T follicular helper cell (primary cell): ENCODE measurements around the gene ATXN7L3B.
"Not testable (repeated sequence)": the region's sequence is repeated elsewhere in the genome, so short reads cannot be mapped to it uniquely, and the experiment has no call there.

ENCODE experiments used
- DNase-seq: peaks from one replicate; pipeline ENCODE4 v3.0.0-alpha.2; 2020; ENCODE audit warnings: low read depth
- total RNA-seq, 2 experiments: gene quantifications; one replicate each; lab custom pipeline; 2026; lab: John Stamatoyannopoulos, UW

ATXN7L3B gene
- 135 to 191 reads per million in 2 experiments for total RNA-seq

- DNase-seq = peak; percentile 94
Measured at GRCh38 chr12:74537707-74538385, at the start of gene ATXN7L3B. TSS of gene ATXN7L3B (plus strand) at chr12:74537835. CDS start at chr12:74538113, 278 bp downstream.

GRCh38 chr12:74488134-74488533 is 49.5 kb upstream of the ATXN7L3B start:
- no peak for DNase-seq

- no peak for DNase-seq
Measured at GRCh38 chr12:74489543-74489942, 48.1 kb upstream of the ATXN7L3B start.

GRCh38 chr12:74490390-74491064 is 47.1 kb upstream of the ATXN7L3B start:
- DNase-seq = no peak

GRCh38 chr12:74491374-74491773 is 46.3 kb upstream of the ATXN7L3B start:
- DNase-seq = no peak

GRCh38 chr12:74499192-74499591 is 38.4 kb upstream of the ATXN7L3B start:
- DNase-seq = no peak

- not testable (repeated sequence) for DNase-seq
Measured at GRCh38 chr12:74508873-74509657, 28.6 kb upstream of the ATXN7L3B start.

- no peak for DNase-seq
Measured at GRCh38 chr12:74509886-74510285, 27.7 kb upstream of the ATXN7L3B start.

- no peak for DNase-seq
Measured at GRCh38 chr12:74514098-74514872, 23.4 kb upstream of the ATXN7L3B start.

GRCh38 chr12:74515849-74516248 is 21.8 kb upstream of the ATXN7L3B start:
- no peak for DNase-seq

GRCh38 chr12:74526535-74526934 is 11.1 kb upstream of the ATXN7L3B start:
- DNase-seq = no peak

GRCh38 chr12:74527491-74527890 is 10.1 kb upstream of the ATXN7L3B start:
- DNase-seq = no peak

- DNase-seq = no peak
Measured at GRCh38 chr12:74530676-74531075, 7.0 kb upstream of the ATXN7L3B start.

GRCh38 chr12:74535536-74535935 is 2.1 kb upstream of the ATXN7L3B start:
- no peak for DNase-seq

- no peak for DNase-seq
Measured at GRCh38 chr12:74537126-74537706, 419 bp upstream of the ATXN7L3B start.

GRCh38 chr12:74538491-74539258 is 1.0 kb downstream of the ATXN7L3B start:
- peak; percentile 25 for DNase-seq

GRCh38 chr12:74539261-74539660 is 1.6 kb downstream of the ATXN7L3B start:
- no peak for DNase-seq

GRCh38 chr12:74539765-74540526 is 2.3 kb downstream of the ATXN7L3B start:
- DNase-seq = no peak

- DNase-seq = no peak
Measured at GRCh38 chr12:74541074-74541473, 3.4 kb downstream of the ATXN7L3B start.

- no peak for DNase-seq
Measured at GRCh38 chr12:74547249-74547648, 9.6 kb downstream of the ATXN7L3B start.
